Uterus (tissue), 4 donors: Measurements from ENCODE around the gene MAML2. TPM values are rescaled to one million over a fixed set of nuclear protein-coding genes. Genes with fewer than 3 reads are reported as not detected.
"Not testable (repeated sequence)": the region's sequence is repeated elsewhere in the genome, so short reads cannot be mapped to it uniquely, and the experiment has no call there.

Source experiments
- DNase-seq, 2 donors: peaks; one replicate each; pipeline ENCODE4 v3.0.0-alpha.2; 2019 to 2020
- H3K27ac ChIP-seq, 2 donors: fragments of 200-600 bp; sonication (generic); 1 replicate in 1 of 2; 2 replicates in 1 of 2; pipeline ENCODE4 v1.5.1; 2016 to 2018
- H3K27me3 ChIP-seq, 2 donors: fragments of 200-600 bp; sonication (generic); one replicate each; pipeline ENCODE4 v1.5.1; 2018 to 2019; ENCODE audit warnings: control low read depth in 1 of 2
- H3K36me3 ChIP-seq, 2 donors: fragments of 200-600 bp; sonication (generic); one replicate each; pipeline ENCODE4 v1.5.1; 2019; ENCODE audit warnings: control low read depth in 1 of 2
- H3K4me1 ChIP-seq, 2 donors: fragments of 200-600 bp; sonication (generic); one replicate each; pipeline ENCODE4 v1.5.1; 2018 to 2019; ENCODE audit warnings: control low read depth in 1 of 2
- H3K4me3 ChIP-seq, 2 donors: fragments of 200-600 bp; sonication (generic); 1 replicate in 1 of 2; 2 replicates in 1 of 2; pipeline ENCODE4 v1.5.1; 2018 to 2019; ENCODE audit warnings: mild to moderate bottlenecking in 1 of 2
- H3K9me3 ChIP-seq, 2 donors: fragments of 200-600 bp; sonication (generic); one replicate each; pipeline ENCODE4 v1.5.1; 2019; ENCODE audit warnings: control low read depth in 1 of 2
- CTCF ChIP-seq, 4 experiments: fragments of 200-600 bp in 2 of 4; fragments of 450-650 bp in 2 of 4; sonication (generic) in 2 of 4; IDR thresholded peaks; one replicate each; pipeline ENCODE4 v1.5.1; 2016 to 2019; ENCODE audit warnings: antibody characterized with exemption in 4 of 4, mild to moderate bottlenecking in 2 of 4, moderate library complexity in 1 of 4
- POLR2A ChIP-seq, 2 donors: fragments of 450-650 bp; IDR thresholded peaks; one replicate each; pipeline ENCODE4 v1.6.1; 2016; ENCODE audit warnings: antibody characterized with exemption in 2 of 2, mild to moderate bottlenecking in 1 of 2, moderate library complexity in 1 of 2
- intact Hi-C: fragments of 100-400 bp; cut with DNase I; formaldehyde crosslinking; loops from one replicate; pipeline ENCODE4 v1.15.1; 2023; ENCODE audit warnings: low total_unique reads
- total RNA-seq, 4 donors: library from RNA; depleted of rRNA in 3 of 4; stranded (reverse); fragments of >200 nt in 3 of 4; gene quantifications; one replicate each; pipeline versions ENCODE4 v1.1.0 to v1.2.4, GENCODE V29; 2014 to 2023
- donor health status: DM: yes; HTN: yes; CAD: no.

Gene MAML2
- total RNA-seq, 4 donors from 2014 or later, result 8.2 to 35.9 (median 19.8) TPM

DNA sequence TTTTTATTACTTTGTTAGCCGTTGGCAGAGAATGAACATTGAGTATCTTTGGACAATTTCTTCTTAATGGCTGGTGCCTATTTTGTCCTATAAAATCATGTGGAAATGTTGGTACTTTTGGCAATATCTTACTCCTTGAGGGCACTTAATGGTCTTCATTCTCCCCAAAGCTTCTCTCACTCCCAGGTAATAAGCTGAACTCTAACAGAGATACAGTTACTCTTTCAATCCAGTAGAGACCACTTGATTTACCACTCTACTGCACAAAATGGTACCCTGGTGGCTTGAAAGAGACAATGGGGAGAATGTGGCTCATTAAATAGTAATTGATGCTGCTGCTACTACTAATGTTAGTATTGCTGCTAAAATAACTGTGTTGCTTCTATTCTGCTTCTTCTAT is 53.0 kb downstream of the MAML2 start:
- Histone ChIP-seq H3K27ac (no peak overlapping the region), H3K9me3 (no peaks in the 10 kb centered on the region), H3K36me3 (no peaks in the 10 kb centered on the region), H3K27me3 (no peaks in the 10 kb centered on the region), H3K4me1 (peaks cover 0 to 5% of the 10 kb centered on the region in 2 donors), H3K4me3 (no peak overlapping the region)
- TF ChIP-seq CTCF (IDR thresholded peaks at IDR 0.05), result no peak
- TF ChIP-seq POLR2A (IDR thresholded peaks at IDR 0.05), result no peak
- DNase-seq, result no peak
- intact Hi-C loops, result no loop called here

- H3K27ac ChIP-seq, result no peak overlapping the region
- intact Hi-C loops, result no loop called here
- H3K27me3 ChIP-seq, result no peaks in the 10 kb centered on the region
- H3K4me1 ChIP-seq, result no peaks in the 10 kb centered on the region
- no peak overlapping the region for H3K4me3 ChIP-seq
- no peak for DNase-seq
- no peaks in the 10 kb centered on the region for H3K9me3 ChIP-seq
- no peaks in the 10 kb centered on the region for H3K36me3 ChIP-seq
- no peak for TF ChIP-seq CTCF (IDR thresholded peaks at IDR 0.05)
Measured at GRCh38 chr11:96288915-96289314, 54.1 kb downstream of the MAML2 start.

GRCh38 chr11:96287822-96288439 is 55.1 kb downstream of the MAML2 start:
- Histone ChIP-seq H3K36me3 (no peaks in the 10 kb centered on the region), H3K27ac (no peak overlapping the region), H3K4me3 (no peak overlapping the region), H3K4me1 (no peaks in the 10 kb centered on the region), H3K9me3 (no peaks in the 10 kb centered on the region), H3K27me3 (no peaks in the 10 kb centered on the region)
- intact Hi-C loops, result no loop called here
- DNase-seq, result no peak
- no peak for TF ChIP-seq POLR2A (IDR thresholded peaks at IDR 0.05)
- no peak for TF ChIP-seq CTCF (IDR thresholded peaks at IDR 0.05)

- H3K27ac ChIP-seq, H3K4me1 ChIP-seq, DNase-seq, intact Hi-C loops, H3K27me3 ChIP-seq, H3K4me3 ChIP-seq, H3K9me3 ChIP-seq, H3K36me3 ChIP-seq: not testable (repeated sequence)
Measured at GRCh38 chr11:96285985-96286384, 57.0 kb downstream of the MAML2 start.

- TF ChIP-seq POLR2A (IDR thresholded peaks at IDR 0.05), result no peak
- no peak for TF ChIP-seq CTCF (IDR thresholded peaks at IDR 0.05)
- Histone ChIP-seq H3K36me3 (no peaks in the 10 kb centered on the region), H3K9me3 (no peaks in the 10 kb centered on the region), H3K4me1 (no peaks in the 10 kb centered on the region), H3K4me3 (no peak overlapping the region), H3K27ac (no peak overlapping the region), H3K27me3 (no peaks in the 10 kb centered on the region)
- DNase-seq, result no peak
- intact Hi-C loops, result no loop called here
Measured at GRCh38 chr11:96284917-96285316, 58.1 kb downstream of the MAML2 start.

- Histone ChIP-seq H3K9me3 (no peaks in the 10 kb centered on the region), H3K27me3 (no peaks in the 10 kb centered on the region), H3K4me1 (no peaks in the 10 kb centered on the region), H3K36me3 (no peaks in the 10 kb centered on the region), H3K4me3 (no peak overlapping the region), H3K27ac (no peak overlapping the region)
- intact Hi-C loops, result no loop called here
- DNase-seq, result no peak
- TF ChIP-seq CTCF (IDR thresholded peaks at IDR 0.05) (no peak), POLR2A (IDR thresholded peaks at IDR 0.05) (no peak)
Measured at GRCh38 chr11:96284401-96284800, 58.6 kb downstream of the MAML2 start.
